ENCODE measurements around the gene PDZD7. TPM values are rescaled to one million over a fixed set of nuclear protein-coding genes. Genes with fewer than 3 reads are reported as not detected.
"Not testable (repeated sequence)": the region's sequence is repeated elsewhere in the genome, so short reads cannot be mapped to it uniquely, and the experiment has no call there.

PDZD7 gene
- total and polyA plus RNA-seq, 12 donors, result 0.13 to 0.66 (median 0.22) TPM; not detected in 1

GRCh38 chr10:100978901-100979195, 52.1 kb downstream of the PDZD7 start:
- no peak for TF ChIP-seq CTCF (IDR thresholded peaks at IDR 0.05)

GRCh38 chr10:100978121-100978900, 52.6 kb downstream of the PDZD7 start:
- 89% methylated on average over 13 of the region's 13 CpGs for WGBS, 2 donors
- ATAC-seq (no peak), DNase-seq (no peak)
- H3K36me3 ChIP-seq, result peaks cover 0 to 67% (median 21%) of the 10 kb centered on the region in 9 donors
- H3K27me3 ChIP-seq, result no peaks in the 10 kb centered on the region
- no peaks in the 10 kb centered on the region for H3K9me3 ChIP-seq
- H3K4me1 ChIP-seq, result no peaks in the 10 kb centered on the region
- no peak overlapping the region for H3K27ac ChIP-seq
- TF ChIP-seq CTCF (IDR thresholded peaks at IDR 0.05), result no peak
- no peak overlapping the region for H3K4me3 ChIP-seq
- intact Hi-C loops (cut with DNase I), result no loop called here

More at GRCh38 chr10:100978901-100979195, 52.1 kb downstream of the PDZD7 start:
- no peaks in the 10 kb centered on the region for H3K4me1 ChIP-seq
- intact Hi-C loops (cut with DNase I), result no loop called here
- H3K27me3 ChIP-seq, result no peaks in the 10 kb centered on the region
- DNase-seq (no peak), ATAC-seq (no peak)
- peaks cover 0 to 72% (median 21%) of the 10 kb centered on the region in 9 donors for H3K36me3 ChIP-seq
- no peak overlapping the region for H3K27ac ChIP-seq
- 81 to 85% methylated on average over 10 of the region's 10 CpGs for WGBS, 2 donors
- no peaks in the 10 kb centered on the region for H3K9me3 ChIP-seq
- no peak overlapping the region for H3K4me3 ChIP-seq

GRCh38 chr10:100977436-100977835, 53.5 kb downstream of the PDZD7 start:
- DNase-seq, result no peak
- 87 to 93% methylated on average over 6 of the region's 6 CpGs for WGBS, 2 donors
- H3K36me3 ChIP-seq, result peaks cover 0 to 58% (median 20%) of the 10 kb centered on the region in 9 donors
- H3K27me3 ChIP-seq, result no peaks in the 10 kb centered on the region
- no peaks in the 10 kb centered on the region for H3K4me1 ChIP-seq
- no peak for TF ChIP-seq CTCF (IDR thresholded peaks at IDR 0.05)
- ATAC-seq, result no peak
- H3K4me3 ChIP-seq, result no peak overlapping the region
- H3K9me3 ChIP-seq, result no peaks in the 10 kb centered on the region
- H3K27ac ChIP-seq, result no peak overlapping the region
- intact Hi-C loops (cut with DNase I), result no loop called here

- TF ChIP-seq CTCF (IDR thresholded peaks at IDR 0.05), result no peak
- DNase-seq (no peak), ATAC-seq (no peak)
- Histone ChIP-seq H3K4me3 (no peak overlapping the region), H3K27me3 (no peaks in the 10 kb centered on the region), H3K36me3 (peaks cover 0 to 53% (median 16%) of the 10 kb centered on the region in 9 donors), H3K4me1 (no peaks in the 10 kb centered on the region), H3K27ac (no peak overlapping the region), H3K9me3 (no peaks in the 10 kb centered on the region)
- intact Hi-C loops (cut with DNase I), result no loop called here
- WGBS, 2 donors, result 86 to 91% methylated on average over 3 of the region's 3 CpGs
These were observed 54.0 kb downstream of the PDZD7 start for GRCh38 chr10:100976906-100977305.

- H3K4me1 ChIP-seq; DNase-seq; H3K27me3 ChIP-seq; H3K27ac ChIP-seq; H3K9me3 ChIP-seq; H3K4me3 ChIP-seq; ATAC-seq; intact Hi-C loops (cut with DNase I): not testable (repeated sequence)
- WGBS, 2 donors, result 87 to 88% methylated on average over 8 of the region's 8 CpGs
- peaks cover 0 to 38% (median 5%) of the 10 kb centered on the region in 9 donors for H3K36me3 ChIP-seq
These were observed 55.5 kb downstream of the PDZD7 start for GRCh38 chr10:100975397-100975796.

Measured in heart right ventricle (tissue), 16 donors.